Islet of Langerhans (tissue), 1 donor: ENCODE results near the gene NPTN.
"Not testable (repeated sequence)": the region's sequence is repeated elsewhere in the genome, so short reads cannot be mapped to it uniquely, and the experiment has no call there.

Source experiments
- FAIRE-seq: peaks from one replicate; lab custom pipeline; 2011; peaks lifted over from hg19 to GRCh38; lab: Jason Lieb, UNC

Gene NPTN

GRCh38 chr15:73570355-73571032, 62.7 kb downstream of the NPTN start:
- no peak for FAIRE-seq

GRCh38 chr15:73569361-73569760, 63.8 kb downstream of the NPTN start:
- no peak for FAIRE-seq

- FAIRE-seq = no peak
Observed at GRCh38 chr15:73568564-73569280, 64.5 kb downstream of the NPTN start.

GRCh38 chr15:73567020-73567419, 66.2 kb downstream of the NPTN start:
- FAIRE-seq = no peak

DNA sequence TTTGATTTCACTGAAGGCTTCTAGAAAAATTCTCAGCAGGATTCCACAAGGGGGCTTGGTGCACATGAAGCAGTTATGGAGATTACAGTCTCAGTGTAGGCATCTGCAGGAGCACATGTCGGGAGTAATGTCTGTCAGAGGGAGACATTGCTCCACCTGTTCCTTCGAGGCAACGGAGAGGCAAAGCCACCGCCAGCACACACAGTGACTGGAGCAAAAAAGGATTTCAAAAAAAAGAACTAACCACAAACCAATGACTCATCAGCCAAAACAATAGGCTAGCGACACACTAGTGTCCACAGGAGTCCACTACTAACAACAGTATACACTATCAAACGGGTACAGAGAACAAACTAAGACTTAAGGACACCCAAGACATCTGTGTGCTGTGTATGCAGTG, 68.9 kb downstream of the NPTN start:
- FAIRE-seq = no peak

DNA sequence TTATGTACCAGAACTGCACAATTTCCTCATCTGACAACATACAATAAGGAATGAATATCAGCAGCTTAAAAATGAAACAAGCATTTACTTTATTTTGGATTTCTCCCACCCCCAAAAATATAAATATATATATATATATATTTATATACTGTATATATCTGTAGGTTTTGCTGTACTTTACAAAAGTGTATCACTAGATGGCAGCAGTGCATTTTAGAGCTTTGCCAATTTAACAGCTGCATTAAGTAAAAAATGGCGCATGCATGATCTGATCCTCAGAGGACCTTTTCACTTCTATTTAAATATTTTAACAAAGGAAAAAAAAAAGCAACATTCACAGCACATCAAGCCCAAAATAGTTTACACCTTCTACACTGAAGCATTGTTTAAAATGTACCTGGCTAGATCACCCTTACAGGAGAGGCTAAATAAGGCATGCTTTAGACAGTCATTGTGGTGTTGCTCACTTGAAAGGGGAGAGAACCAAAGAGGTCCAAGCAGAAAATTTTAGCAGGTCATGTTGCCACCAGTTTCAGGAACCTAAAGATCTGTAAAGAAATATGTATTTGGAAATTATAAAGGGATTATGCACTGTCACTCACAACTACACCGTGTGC, 72.6 kb downstream of the NPTN start:
- FAIRE-seq = peak; percentile 64

DNA sequence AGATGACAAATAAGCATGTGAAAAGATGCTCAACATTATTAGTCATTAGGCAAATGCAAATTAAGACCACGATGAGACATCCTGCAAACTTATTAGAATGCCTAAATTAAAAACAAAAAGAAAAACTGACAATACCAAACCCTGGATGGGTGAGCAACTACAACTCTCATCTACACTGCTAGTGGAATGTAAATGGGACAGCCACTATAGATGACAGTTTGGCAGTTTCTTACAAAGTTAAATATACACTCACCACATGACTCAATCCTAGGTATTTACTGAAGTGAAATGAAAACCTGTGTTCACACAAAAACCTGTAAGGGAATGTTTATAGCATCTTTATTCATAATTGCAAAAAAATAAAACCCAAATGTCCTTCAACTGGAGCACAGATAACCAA, 74.7 kb downstream of the NPTN start:
- no peak for FAIRE-seq

DNA sequence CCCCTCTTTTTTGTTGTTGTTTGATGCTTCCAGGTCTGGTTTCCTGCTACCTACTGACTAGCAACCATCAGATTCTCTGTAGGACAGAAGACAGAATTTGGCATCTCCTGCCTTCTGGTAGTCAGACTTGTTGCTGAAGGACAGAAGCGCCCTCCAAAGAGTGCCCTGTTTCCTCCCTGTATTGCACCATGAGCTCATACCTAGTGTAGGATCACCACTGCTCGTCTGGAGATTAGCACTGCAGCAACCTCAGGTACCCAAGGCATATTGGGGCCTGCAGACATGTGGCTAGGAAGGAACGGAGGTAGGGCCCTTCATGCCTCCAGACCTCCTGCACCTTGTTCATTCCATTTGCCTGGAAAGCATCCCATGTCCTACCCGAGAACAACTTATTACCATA, 78.1 kb downstream of the NPTN start:
- no peak for FAIRE-seq

GRCh38 chr15:73550190-73550589, 83.0 kb downstream of the NPTN start:
- no peak for FAIRE-seq

DNA sequence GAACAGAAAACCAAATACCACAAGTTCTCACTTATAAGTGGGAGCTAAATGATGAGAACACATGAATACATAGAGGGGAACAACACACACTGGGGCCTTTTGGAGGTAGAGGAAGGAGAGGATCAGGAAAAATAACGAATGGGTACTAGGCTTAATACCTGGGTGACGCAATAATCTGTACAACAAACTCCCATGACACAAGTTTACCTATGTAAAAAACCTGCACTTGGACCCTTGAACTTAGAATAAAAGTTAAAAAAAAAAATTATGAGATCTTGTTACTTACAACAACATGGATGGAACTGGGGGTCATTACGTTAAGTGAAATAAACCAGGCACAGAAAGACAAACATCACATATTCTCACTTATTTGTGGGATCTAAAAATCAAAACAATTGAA, 84.3 kb downstream of the NPTN start:
- not testable (repeated sequence) for FAIRE-seq

- FAIRE-seq = no peak
Observed at GRCh38 chr15:73541479-73541878, 91.7 kb downstream of the NPTN start.

DNA sequence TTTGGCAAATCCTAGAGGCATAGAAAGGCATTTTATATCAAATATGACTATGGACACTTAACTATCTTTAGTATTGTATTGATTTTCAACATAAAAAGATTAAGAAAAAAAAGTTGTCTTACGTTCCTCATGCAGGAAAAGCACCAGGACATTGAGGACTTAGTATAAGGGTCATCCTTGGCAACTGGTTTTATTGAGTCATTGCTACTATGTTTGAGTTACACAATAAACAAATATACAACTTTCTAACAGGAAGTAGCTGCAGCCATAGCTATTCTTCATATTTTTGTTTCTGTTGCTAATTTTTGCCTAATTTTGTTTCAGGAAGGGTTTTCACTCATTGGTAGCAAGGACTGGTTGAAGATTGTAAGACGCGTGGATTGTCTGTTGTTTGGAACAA, 93.0 kb downstream of the NPTN start:
- no peak for FAIRE-seq

GRCh38 chr15:73539212-73540128, 93.7 kb downstream of the NPTN start:
- no peak for FAIRE-seq

GRCh38 chr15:73538563-73539211, 94.5 kb downstream of the NPTN start:
- FAIRE-seq = no peak

DNA sequence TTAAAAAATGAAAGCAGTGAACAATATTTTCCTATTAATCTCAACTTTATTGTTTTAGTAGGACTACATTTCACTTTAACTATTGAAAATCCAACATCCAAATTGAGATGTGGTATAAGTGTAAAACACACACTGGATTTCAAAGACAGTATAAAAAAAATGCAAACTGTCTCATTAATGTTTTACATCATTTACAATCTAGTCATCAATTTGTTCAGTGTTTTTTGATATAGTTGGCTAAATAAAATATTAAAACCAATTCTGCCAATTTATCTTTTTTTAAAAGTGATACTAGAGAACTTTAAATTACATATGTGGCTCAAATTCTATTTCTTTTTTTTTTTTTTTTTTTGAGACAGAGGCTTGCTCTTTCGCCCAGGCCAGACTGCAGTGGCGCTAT, 95.1 kb downstream of the NPTN start:
- FAIRE-seq = no peak

GRCh38 chr15:73530649-73531048, 102.5 kb downstream of the NPTN start:
- FAIRE-seq = no peak

DNA sequence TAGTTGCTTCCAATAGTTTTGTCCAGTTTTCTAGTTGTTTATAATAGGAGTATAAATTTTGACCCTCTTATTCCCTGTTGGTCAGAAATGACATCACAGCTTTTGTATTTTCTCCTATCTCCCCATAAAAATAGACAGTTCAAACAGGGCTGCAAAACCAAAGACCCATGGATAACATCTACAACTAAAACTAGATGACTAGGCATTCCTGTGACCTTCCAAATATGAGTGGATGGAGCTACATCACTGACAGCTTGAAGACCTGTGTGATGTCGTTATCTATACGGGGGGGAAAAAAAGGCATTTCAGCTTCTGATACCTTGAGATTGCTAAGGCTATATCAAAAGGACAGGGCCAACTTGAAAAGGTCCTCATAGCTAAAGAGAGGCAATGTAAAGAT, 105.6 kb downstream of the NPTN start:
- no peak for FAIRE-seq

GRCh38 chr15:73524919-73525318, 108.3 kb downstream of the NPTN start:
- no peak for FAIRE-seq

DNA sequence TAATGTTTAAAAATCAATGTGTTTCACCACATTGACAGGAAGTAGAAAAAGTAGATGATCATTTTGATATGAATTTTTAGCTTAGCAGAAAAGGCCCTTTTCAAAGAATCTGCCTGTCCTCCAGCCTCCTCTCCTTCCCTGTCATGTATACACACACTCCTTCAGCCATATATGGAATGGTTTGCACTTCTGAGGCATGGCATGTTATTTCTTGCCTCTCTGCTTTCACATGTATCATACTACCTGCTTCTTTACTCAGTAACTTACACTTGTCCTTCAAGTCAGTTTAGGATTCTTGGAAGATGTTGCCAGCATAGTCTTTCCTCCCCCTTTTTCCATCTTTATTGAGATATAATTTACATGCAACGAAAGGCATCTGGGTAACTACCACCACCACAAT, 111.2 kb downstream of the NPTN start:
- no peak for FAIRE-seq

- no peak for FAIRE-seq
Observed at GRCh38 chr15:73518876-73519733, 114.1 kb downstream of the NPTN start.
